Lower leg skin (tissue), 3 donors: ENCODE measurements around the gene GRIK5.
"Not testable (repeated sequence)": the region's sequence is repeated elsewhere in the genome, so short reads cannot be mapped to it uniquely, and the experiment has no call there.

Experiments used
- CTCF ChIP-seq, 3 donors: fragments of 450-650 bp; IDR thresholded peaks; one replicate each; pipeline ENCODE4 v1.5.1; 2016; ENCODE audit warnings: antibody characterized with exemption in 3 of 3, mild to moderate bottlenecking in 3 of 3, moderate library complexity in 2 of 3
- POLR2A ChIP-seq, 2 donors: fragments of 450-650 bp; IDR thresholded peaks; one replicate each; pipeline ENCODE4 v1.6.1; 2016 to 2017; ENCODE audit warnings: antibody characterized with exemption in 2 of 2, mild to moderate bottlenecking in 1 of 2, moderate library complexity in 1 of 2

GRCh38 chr19:42100241-42100640, 30.2 kb upstream of the GRIK5 start:
- TF ChIP-seq POLR2A, CTCF (IDR thresholded peaks at IDR 0.05): not testable (repeated sequence)
